NCI-H748 (cell line): ENCODE results near the gene BDNF.
"Not testable (repeated sequence)": the region's sequence is repeated elsewhere in the genome, so short reads cannot be mapped to it uniquely, and the experiment has no call there.

Experiments used
- DNase-seq: peaks from one replicate; lab custom pipeline; 2025; ENCODE audit not compliant: unreplicated experiment; lab: John Stamatoyannopoulos, UW

Gene BDNF

DNA sequence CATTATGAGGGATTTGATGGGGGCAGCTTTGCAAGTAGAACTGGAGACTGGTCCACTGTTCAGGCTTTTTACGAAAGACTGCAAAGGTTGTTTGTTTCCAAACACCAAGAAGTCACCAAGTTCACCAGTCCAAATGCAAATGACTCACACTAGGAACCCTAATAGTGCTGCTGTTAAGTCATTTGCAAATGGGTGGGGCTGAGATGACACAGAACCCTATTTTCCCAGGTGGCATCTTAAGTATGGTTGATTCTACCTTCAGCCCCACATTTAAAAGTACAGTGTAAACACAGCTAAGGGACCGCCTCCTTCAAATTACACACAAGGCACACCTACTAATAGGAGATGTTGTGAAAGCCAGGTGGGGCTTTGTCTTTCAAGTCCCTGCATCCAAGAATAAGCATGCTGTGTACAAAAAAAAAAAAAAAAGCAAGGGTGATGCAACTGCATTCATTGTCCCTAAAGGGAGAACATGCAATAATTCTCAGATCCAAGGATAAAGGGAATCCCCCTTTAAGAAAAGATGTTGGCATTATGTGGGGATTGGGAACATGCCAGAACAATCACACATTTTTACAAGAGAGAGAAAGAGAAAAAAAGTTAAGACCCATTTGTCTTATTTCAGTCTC, 27.3 kb downstream of the BDNF start:
- peak; percentile 56 for DNase-seq

DNA sequence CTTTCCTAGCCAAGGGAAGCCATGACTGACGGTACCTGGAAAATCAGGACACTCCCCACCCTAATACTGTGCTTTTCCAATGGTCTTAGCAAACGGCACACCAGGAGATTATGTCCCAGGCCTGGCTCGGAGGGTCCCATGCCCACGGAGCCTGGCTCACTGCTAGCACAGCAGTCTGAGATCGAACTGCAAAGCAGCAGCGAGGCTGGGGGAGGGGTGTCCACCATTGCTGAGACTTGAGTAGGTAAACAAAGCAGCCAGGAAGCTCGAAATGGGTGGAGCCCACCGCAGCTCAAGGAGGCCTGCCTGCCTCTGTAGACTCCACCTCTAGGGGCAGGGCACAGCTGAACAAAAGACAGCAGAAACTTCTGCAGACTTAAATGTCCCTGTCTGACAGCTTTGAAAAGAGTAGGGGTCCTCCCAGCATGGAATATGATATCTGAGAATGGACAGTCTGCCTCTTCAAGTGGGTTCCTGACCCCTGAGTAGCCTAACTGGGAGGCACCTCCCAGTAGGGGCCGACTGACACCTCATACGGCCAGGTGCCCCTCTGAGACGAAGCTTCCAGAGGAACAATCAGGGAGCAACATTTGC, 34.6 kb downstream of the BDNF start:
- not testable (repeated sequence) for DNase-seq

DNA sequence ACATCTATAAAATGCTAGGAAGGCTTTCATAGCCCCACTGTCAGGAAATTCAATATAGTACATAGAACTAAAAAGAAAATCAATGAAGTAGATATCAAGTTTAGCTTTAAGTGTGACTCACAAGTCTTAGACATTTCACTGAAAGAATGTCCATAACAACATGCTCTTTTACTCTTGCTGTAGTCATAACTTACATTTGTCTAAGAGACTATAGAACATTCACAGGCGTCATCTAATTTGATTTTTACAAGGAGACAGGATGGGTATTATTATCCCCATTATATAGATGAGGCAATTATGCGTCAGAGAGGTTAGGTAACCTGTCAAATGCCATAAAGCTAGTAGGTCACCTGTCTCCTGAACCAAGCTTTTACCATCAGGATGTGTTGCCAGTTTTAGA, 36.9 kb downstream of the BDNF start:
- DNase-seq = no peak

DNA sequence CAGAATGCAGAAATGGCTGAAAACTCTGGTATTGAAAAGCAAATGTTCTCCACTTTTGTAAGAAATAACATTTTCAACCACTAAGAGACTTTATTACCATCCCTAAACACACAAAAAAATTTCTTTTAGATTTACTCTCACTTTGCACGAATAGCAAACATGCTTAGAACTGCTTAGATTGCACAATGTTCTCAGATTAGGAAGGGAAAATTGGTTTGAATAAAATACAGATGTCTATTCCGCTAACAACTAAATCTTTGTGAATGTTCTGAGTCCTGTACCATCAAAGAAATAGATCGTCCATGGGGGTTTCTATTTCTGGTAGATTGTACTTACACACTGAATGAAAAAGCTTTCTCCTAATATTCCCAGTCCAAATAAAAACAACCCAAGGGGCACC, 40.1 kb downstream of the BDNF start:
- no peak for DNase-seq

DNA sequence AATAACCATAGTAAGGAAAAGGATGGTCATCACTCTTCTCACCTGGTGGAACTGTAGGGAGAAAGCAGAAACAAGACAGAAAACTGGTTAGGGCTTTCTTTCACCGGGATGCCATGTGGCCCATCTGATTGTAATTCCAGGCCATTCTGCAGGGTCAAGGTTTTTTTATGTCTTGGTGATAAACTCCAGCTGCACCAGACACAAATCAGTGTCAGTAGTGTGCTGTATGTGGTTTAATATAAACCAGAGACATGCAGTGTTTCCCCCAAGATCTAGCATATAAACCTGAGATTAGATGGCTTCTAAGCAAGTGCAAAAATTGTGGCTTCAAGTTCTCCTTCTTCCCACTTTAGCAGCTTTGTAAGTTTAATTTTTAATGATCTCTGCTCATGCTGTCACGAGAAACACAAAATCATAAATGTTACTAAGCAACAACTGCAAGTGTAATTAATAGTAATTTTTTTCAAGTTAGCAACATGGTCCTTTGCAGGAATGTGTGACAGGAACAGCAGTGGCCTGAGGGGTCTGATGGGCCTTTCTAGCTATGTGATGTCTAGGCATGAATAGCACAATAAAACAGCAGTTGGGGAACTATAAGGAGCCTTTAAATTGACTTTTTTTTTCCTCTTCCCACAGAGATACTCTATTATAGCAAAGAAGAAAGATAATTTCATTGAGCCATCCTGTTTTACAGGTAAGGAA, 41.6 kb downstream of the BDNF start:
- no peak for DNase-seq

DNA sequence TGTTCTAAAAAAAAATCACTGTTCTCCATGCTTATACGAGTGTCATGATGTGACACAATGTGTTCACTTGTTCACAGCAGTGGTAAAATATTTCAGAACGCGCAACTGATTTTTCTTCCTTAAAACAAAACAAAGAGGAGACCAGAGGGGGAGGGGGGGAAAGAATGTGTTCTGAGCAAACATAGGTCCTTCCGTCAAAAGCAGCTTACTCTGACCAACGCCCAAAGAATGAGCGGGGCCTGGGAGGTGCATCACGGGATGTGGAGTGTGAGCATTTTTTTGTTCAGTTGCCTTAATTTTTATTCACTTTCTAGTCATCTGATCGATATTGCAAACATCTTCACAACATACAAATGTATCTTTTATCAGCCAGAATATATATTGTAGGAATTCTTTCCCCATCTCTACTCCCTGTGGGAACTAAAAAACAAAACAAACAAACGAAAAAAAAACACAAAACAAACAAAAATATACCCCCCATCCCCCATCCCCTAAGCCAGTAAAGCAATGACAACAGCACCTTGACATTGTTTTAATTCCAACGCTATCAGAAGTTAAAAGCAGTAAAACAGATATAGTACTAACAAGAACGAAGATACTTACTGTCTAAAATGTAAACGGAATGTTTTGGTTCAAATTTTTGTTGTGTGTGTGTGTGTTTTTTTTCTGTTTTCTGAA, 43.3 kb downstream of the BDNF start:
- DNase-seq = no peak

DNA sequence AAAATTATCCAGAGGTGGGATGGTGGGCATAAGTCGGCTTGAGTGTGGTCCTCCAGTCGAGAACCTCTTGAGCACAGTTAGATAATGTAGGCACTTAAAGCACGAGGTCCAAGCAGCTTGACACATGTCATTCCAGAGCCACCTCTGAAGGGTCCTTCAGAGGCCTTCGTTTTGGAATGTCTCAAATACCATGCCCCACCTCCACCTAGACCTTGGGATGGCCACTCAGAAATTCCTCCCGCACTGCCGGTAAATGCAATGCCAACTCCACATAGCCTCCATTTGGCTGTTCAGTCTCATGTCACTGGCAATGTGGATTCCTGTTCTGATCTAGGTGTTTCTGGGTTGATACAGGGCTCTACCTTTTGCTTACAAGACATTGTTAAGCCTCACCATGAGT, 43.9 kb downstream of the BDNF start:
- DNase-seq = no peak

DNA sequence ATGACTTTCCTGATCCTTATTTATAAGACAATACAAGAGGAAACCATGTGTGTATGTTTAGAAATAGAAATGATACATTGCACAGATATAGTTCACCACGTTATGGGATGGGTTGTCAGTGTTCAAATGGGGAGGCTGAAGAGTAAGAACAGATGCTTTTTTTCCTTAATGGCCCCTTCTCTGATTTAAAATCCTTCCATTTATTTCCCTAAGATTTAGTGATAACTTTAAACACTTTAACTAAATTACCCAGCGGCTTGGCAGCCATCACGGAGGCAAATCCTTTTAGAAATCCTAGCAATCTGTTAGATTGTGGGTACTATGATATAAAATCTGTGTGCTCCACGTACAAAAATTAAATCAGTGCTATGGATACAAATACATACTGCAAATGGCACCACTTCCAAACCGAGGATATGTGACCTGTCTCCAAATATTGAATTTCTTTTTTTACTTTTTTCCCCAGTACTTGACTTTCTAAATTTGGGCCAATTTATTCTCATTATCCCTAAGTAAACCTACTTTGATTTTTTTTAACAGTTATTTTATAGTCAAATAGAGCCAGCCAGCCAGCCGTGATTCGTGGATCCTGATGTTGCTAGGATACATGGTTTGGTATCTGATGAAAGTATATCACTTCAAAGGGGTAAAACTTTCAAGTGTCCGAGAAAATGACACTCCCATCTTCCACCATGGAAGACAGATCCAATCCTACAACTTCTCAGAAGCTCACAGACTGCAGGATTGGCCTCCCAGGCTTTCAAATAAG, 46.1 kb downstream of the BDNF start:
- DNase-seq = no peak

DNA sequence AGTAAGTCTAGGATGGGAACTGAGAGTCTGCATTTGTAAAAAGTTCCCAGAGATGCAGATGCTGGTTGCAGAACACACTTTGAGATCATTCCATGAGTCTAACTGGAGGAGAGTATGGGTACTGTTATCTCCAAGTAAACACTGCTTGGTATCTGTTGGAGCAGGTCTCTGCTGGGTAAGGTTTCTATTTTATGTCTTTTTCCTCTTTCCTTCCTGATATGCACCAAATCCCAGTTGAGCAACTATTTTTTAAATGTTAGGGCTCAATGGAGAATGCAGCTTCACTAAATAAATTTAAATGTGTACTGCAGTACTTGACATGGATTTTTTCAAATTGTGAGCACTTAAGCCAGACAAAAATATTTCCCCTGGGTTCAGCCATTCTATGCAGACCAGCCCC, 48.5 kb downstream of the BDNF start:
- DNase-seq = no peak

DNA sequence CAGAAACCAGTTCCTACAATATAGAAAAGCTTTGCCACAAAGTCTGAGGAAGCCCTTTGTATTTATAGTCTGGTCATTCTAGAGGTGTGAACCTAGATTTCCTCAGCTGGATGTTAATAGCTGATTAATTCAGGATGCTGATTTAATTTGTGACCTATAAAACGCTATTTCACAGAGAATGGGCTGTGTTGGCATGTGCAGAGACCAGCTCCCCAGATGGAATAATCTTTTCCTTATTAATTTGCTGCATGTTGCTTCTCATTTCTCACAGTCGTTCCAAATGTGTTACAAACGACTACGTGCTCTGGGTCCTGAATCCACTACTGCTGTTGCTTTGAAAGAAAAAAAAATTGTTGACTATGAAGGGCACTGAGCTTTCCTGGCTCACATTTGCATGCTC, 49.3 kb downstream of the BDNF start:
- no peak for DNase-seq

DNA sequence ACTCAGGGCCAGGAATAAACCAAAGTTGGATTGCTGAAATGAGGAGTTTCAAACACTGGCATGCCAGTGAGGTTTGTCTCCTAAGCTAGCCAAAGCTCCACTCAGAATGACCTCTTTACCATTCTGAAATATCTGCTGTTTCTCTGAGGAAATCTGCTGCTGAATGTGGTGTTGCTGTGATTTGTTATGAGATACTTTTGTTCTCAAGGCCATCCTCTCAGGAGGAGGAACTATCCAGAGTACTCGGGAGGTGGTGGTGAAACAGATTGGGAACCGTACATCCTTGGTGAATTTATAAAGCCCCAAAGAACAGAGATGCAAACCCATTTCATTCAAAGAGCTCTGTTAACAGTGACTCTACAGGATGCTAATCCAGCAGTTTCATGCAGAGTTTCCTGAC, 50.5 kb downstream of the BDNF start:
- no peak for DNase-seq

DNA sequence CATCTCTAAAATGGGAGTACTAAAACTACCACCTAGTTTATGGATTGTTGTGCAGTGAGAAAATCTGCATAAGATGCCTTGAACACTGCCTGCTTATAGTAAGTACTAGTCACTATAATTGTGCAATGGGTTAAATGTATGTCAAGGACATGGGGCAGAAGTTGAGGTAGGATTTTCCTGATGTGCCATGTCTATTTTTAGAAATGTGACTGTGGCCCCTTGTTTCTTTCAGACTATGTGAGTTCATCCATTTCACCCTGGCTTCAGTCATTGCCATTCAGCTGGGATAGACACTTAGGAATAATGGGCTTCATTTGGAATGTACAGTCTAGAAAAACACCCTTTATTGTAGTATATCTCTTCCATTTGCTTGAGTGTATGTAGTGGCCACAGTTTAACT, 51.4 kb downstream of the BDNF start:
- no peak for DNase-seq

DNA sequence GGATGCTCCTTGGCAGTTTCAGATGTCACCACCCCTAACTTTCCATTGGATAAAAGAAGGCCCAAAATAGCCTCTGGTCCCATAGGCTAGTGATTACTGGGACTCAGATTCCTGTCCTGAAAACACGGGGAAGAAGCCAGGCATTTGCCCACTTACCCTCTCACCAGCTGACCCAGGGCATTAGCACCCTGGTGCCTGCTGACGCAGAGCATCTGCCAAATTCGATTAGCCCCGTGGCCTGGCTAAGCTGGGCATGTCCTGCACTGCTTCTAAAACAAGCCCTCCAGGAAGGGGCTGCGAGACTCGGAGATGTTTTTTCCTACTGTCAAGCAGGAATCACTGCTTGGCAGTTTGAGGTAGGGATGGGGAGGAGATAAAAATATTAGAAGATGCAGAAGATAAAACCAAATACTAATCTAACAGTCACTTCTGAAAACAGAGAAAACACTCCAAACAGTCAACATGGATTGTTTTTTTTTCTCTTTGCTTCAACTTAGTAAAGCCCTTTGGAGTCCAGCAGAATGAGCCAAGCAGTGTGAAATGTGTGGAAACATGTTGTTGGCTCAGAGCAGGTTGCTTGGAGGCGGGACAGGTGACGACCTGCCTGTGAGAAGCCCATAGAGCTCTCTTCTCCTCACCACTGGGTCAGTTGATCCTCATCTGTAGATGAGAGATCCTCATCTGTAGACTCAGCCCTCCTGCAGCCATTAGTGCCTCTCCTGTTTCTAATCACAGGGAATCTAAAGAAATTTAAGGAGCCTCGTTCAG, 54.0 kb downstream of the BDNF start:
- no peak for DNase-seq

DNA sequence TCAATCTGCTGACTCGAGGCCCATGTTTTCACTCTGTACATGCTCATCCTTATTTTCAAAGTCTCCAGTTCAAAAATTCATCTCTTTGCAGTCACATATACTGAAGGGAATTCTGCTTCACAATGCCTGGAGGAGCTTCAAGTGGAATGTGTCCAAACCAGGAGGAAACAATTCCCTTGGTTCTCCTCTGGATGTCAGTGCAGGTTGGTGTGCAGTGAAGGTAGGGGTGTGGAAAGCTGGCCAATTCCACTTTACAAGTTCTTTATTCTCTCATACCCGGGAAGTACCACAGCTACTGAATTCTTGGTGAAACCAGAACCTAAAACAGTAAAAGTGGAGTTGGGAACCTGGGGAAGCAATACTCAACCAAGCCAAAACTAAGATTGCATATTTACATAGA, 57.3 kb downstream of the BDNF start:
- DNase-seq = no peak

DNA sequence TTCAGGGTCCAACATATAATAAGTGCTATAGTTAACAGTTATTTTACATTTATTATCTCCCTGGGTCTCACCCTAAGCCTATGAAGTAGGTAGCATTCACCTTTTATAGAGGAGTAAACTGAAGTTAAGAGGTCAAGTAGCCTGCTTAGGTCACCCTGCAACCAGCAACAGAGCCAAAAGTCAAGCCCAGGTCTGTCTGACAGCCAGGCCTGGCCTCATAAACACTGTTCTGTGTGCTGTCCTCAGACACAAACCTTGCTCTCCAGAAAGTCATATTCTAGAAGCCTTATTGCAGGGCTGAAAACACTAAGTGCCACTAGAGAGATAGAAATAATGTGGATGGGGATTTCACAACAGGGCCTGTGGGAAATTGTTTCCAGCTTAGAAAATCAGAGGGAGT, 59.3 kb downstream of the BDNF start:
- no peak for DNase-seq

DNA sequence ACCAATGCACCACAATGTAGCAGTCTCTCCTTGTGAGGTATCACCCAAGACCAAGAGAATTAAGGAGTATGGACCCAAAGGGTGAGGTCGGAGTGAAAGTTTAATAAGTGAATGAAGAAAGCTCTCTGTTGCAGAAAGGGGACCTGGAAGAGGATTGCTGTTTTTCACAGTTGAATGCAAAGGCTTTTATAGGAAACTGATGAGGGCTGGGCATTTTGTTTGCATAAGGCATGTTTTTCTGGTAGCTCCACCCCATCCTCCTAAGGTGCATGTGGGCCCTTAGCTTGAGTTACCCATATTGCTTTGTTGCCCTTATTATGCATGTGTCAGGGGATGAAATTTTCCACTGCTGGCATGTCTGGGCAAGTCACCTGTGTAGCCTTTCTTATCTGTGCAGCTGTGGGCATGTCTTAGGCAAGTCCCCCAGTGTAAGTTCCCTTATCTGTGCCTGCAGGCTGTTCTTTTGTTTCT, 64.7 kb downstream of the BDNF start:
- DNase-seq = no peak

DNA sequence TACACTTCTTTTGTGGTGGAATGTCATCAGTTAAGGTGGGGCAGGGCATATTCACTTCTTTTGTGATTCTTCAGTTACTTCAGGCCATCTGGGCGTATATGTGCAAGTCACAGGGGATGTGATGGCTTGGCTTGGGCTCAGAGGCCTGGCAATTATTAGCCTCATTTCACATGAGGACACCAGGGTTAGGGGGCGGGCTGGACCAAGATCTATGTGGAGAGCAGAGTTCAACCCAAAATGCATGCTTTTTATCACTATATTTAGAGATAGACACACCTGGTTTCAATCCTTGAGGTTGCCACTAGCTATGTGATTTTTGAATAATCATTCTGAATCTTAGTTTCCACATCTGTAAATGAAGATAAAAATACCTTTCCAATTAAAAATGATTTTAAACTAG, 65.5 kb downstream of the BDNF start:
- DNase-seq = not testable (repeated sequence)

DNA sequence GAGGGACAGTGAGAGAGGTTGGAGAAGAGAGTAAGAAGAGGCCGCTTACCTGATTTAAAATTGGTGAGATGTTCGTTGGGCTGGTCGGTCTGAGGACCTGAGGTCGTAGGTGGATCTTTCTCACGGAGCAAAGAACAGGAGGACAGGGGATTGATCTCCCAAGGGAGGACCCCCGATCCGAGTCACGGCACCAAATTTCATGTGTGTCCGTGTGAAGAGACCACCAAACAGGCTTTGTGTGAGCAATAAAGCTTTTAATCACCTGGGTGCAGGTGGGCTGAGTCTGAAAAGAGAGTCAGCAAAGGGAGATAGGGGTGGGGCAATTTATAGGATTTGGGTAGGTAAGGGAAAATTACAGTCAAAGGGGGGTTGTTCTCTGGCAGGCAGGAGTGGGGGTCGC, 66.0 kb downstream of the BDNF start:
- DNase-seq = not testable (repeated sequence)

DNA sequence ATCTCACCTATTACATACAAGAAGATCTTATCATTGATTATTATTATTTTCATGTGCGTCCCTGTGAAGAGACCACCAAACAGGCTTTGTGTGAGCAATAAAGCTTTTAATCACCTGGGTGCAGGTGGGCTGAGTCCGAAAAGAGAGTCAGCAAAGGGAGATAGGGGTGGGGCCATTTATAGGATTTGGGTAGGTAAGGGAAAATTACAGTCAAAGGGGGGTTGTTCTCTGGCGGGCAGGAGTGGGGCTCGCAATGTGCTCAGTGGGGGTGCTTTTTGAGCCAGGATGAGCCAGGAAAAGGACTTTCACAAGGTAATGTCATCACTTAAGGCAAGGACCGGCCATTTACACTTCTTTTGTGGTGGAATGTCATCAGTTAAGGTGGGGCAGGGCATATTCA, 71.2 kb downstream of the BDNF start:
- DNase-seq = not testable (repeated sequence)

DNA sequence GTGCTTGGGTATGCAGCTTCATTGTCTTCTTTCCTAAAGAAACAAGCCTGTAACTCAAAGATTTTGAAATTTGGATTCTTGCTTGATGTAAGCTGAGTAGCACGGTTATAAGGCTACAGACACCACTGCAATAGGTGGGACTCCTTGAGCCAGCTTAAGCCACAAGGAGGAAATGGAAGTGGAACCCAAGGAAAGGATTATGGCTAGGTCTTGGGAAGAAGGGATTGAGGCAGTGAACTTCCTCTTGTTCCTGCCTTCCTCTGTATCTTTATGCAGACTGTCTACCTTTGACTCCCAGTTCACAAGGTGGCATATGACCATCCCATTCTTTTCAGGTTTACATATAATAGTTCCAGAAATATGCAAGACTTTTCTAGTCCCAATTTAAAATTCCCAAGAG, 72.3 kb downstream of the BDNF start:
- no peak for DNase-seq
